Gastrocnemius medialis (tissue), 4 donors: ENCODE results near the gene ECSCR.

Source experiments
- POLR2A ChIP-seq, 2 donors: fragments of 450-650 bp; IDR thresholded peaks; one replicate each; pipeline ENCODE4 v1.6.1; 2017; ENCODE audit warnings: antibody characterized with exemption in 2 of 2, mild to moderate bottlenecking in 2 of 2, moderate library complexity in 2 of 2
- TF ChIP-seq, protein P1 (sequence below), 5 experiments: fragments of 450-650 bp in 3 of 5; fragments of 200-600 bp in 2 of 5; sonication (generic) in 2 of 5; IDR thresholded peaks in 4 of 5; conservative IDR thresholded peaks in 1 of 5; 1 replicate in 4 of 5; 2 replicates in 1 of 5; pipeline ENCODE4 v1.5.1; 2016 to 2019; ENCODE audit warnings: antibody characterized with exemption in 5 of 5, mild to moderate bottlenecking in 3 of 5, moderate library complexity in 3 of 5

- TF ChIP-seq, protein P1, sequence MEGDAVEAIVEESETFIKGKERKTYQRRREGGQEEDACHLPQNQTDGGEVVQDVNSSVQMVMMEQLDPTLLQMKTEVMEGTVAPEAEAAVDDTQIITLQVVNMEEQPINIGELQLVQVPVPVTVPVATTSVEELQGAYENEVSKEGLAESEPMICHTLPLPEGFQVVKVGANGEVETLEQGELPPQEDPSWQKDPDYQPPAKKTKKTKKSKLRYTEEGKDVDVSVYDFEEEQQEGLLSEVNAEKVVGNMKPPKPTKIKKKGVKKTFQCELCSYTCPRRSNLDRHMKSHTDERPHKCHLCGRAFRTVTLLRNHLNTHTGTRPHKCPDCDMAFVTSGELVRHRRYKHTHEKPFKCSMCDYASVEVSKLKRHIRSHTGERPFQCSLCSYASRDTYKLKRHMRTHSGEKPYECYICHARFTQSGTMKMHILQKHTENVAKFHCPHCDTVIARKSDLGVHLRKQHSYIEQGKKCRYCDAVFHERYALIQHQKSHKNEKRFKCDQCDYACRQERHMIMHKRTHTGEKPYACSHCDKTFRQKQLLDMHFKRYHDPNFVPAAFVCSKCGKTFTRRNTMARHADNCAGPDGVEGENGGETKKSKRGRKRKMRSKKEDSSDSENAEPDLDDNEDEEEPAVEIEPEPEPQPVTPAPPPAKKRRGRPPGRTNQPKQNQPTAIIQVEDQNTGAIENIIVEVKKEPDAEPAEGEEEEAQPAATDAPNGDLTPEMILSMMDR (IDR thresholded peaks at IDR 0.05 in 4 of 5, conservative IDR thresholded peaks at IDR 0.05 in 1 of 5) = no peak
- TF ChIP-seq POLR2A (IDR thresholded peaks at IDR 0.05) = no peak
Measured at GRCh38 chr5:139425497-139425896, 37.0 kb downstream of the ECSCR start.
